Measurements from ENCODE around the gene TTC32. TPM values are rescaled to one million over a fixed set of nuclear protein-coding genes. Genes with fewer than 3 reads are reported as not detected.
A peak's percentile ranks its signal among the peaks of the same experiment; 100 is the strongest.

Gene TTC32
- total RNA-seq (10 to 100 TPM; 14.1 to 15.7 TPM), polyA plus RNA-seq (24.2 TPM)

GRCh38 chr2:19901442-19902215, at the start of gene TTC32:
TTC32 (minus strand) TSS chr2:19901983; CDS start chr2:19901854, 129 bp downstream.
- Mint-ChIP-seq H3K27me3 (peaks cover 7 to 15% of the 10 kb centered on the region in 2 donors), H3K27ac (peak within 1 kb of the TSS; percentile 91 to 100 (median 99)), H3K4me3 (peak within 1 kb of the TSS; percentile 85 to 99 (median 96)), H3K4me1 (peaks cover 31 to 43% (median 40%) of the 10 kb centered on the region in 3 donors), H3K36me3 (peaks cover 3 to 30% (median 4%) of the 10 kb centered on the region in 3 donors), H3K9me3 (no peaks in the 10 kb centered on the region)
- H3K4me1 ChIP-seq (ENCODE audit: insufficient read depth, low read length) = peaks cover 36% of the 10 kb centered on the region
- CTCF ChIA-PET = interaction anchor here (0.9 to 1.0 kb wide), 2 partner anchors 28 to 88 kb away, joined by 3 read pairs; partner anchors contain the start of gene WDR35
- POLR2A ChIA-PET = interaction anchor here (1.0 to 2.4 kb wide), 6 partner anchors 11 to 1342 kb away, joined by 3 to 10 read pairs (median 7); partner anchors contain the start of genes LAPTM4A and RDH14
- peak within 1 kb of the TSS; percentile 97 for H3K4me3 ChIP-seq (ENCODE audit: low read length)
- no peaks in the 10 kb centered on the region for H3K27me3 ChIP-seq (ENCODE audit: insufficient read depth, low read length, poor library complexity, severe bottlenecking)
- peak within 1 kb of the TSS; percentile 94 for H3K27ac ChIP-seq (ENCODE audit: low read depth, low read length)
- H3K9me3 ChIP-seq (ENCODE audit: low read length) = no peaks in the 10 kb centered on the region
- DNase-seq = peak; percentile 90 to 97 (median 95)
- H3K36me3 ChIP-seq (ENCODE audit: insufficient read depth, low read length) = no peaks in the 10 kb centered on the region

GRCh38 chr2:19949071-19949470, 47.3 kb upstream of the TTC32 start:
- Mint-ChIP-seq H3K4me3 (no peak overlapping the region), H3K4me1 (no peaks in the 10 kb centered on the region), H3K36me3 (peaks cover 5 to 45% (median 16%) of the 10 kb centered on the region in 3 donors), H3K27ac (no peak overlapping the region), H3K27me3 (no peaks in the 10 kb centered on the region), H3K9me3 (no peaks in the 10 kb centered on the region)
- Histone ChIP-seq H3K4me3 (ENCODE audit: low read length) (no peak overlapping the region), H3K27me3 (ENCODE audit: insufficient read depth, low read length, poor library complexity, severe bottlenecking) (no peaks in the 10 kb centered on the region), H3K4me1 (ENCODE audit: insufficient read depth, low read length) (no peaks in the 10 kb centered on the region), H3K36me3 (ENCODE audit: insufficient read depth, low read length) (no peaks in the 10 kb centered on the region), H3K9me3 (ENCODE audit: low read length) (no peaks in the 10 kb centered on the region), H3K27ac (ENCODE audit: low read depth, low read length) (no peak overlapping the region)
- no peak for DNase-seq
- ChIA-PET CTCF (no interaction called here), POLR2A (no interaction called here)

DNA sequence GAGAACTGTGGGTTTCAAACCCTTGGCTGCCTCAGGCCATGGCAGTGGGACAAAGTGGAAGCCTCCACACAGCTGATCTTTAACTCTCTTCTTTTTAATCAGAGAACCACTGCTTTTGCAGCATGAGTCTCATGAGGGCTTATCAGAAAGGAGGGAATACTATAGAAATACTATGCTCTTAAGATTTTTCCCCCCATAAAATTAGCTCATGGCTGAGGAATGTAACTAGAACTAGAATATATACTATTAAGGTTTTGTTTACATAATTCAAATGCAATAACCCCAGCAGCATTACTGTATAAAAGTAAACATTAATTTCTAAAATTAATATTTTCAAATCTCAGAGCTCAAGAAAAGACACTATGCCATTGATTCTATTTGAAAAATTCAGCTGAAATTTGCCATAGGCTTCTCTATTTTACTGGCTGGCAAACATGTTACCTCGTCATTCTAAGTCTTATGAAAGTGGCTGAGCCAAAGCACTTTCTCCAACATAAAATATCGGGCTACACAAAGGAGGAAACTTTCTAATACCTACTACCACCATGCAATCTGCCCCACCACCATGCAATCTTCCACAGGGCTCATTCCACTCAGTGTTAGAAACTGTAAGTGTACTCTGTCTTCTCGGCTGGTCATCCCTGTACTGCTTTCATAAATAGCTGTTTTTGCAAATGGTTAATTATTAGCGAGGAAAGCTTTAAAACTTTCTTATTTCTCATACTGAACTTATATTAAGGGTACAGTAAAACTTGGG, 45.6 kb upstream of the TTC32 start:
- ChIA-PET POLR2A (no interaction called here), CTCF (no interaction called here)
- no peak for DNase-seq
- H3K36me3 ChIP-seq (ENCODE audit: insufficient read depth, low read length) = no peaks in the 10 kb centered on the region
- no peak overlapping the region for H3K4me3 ChIP-seq (ENCODE audit: low read length)
- Mint-ChIP-seq H3K9me3 (no peaks in the 10 kb centered on the region), H3K4me1 (no peaks in the 10 kb centered on the region), H3K4me3 (no peak overlapping the region), H3K27me3 (no peaks in the 10 kb centered on the region), H3K36me3 (peaks cover 0 to 40% (median 18%) of the 10 kb centered on the region in 3 donors), H3K27ac (no peak overlapping the region)
- no peaks in the 10 kb centered on the region for H3K4me1 ChIP-seq (ENCODE audit: insufficient read depth, low read length)
- no peaks in the 10 kb centered on the region for H3K9me3 ChIP-seq (ENCODE audit: low read length)
- no peak overlapping the region for H3K27ac ChIP-seq (ENCODE audit: low read depth, low read length)
- H3K27me3 ChIP-seq (ENCODE audit: insufficient read depth, low read length, poor library complexity, severe bottlenecking) = no peaks in the 10 kb centered on the region

- DNase-seq = no peak
- Mint-ChIP-seq H3K36me3 (peaks cover 7 to 35% (median 16%) of the 10 kb centered on the region in 3 donors), H3K4me1 (no peaks in the 10 kb centered on the region), H3K27me3 (no peaks in the 10 kb centered on the region), H3K9me3 (no peaks in the 10 kb centered on the region), H3K27ac (no peak overlapping the region), H3K4me3 (no peak overlapping the region)
- ChIA-PET POLR2A (no interaction called here), CTCF (no interaction called here)
- Histone ChIP-seq H3K36me3 (ENCODE audit: insufficient read depth, low read length) (no peaks in the 10 kb centered on the region), H3K27ac (ENCODE audit: low read depth, low read length) (no peak overlapping the region), H3K4me3 (ENCODE audit: low read length) (no peak overlapping the region), H3K9me3 (ENCODE audit: low read length) (no peaks in the 10 kb centered on the region), H3K27me3 (ENCODE audit: insufficient read depth, low read length, poor library complexity, severe bottlenecking) (no peaks in the 10 kb centered on the region), H3K4me1 (ENCODE audit: insufficient read depth, low read length) (no peaks in the 10 kb centered on the region)
Measured at GRCh38 chr2:19944205-19944845, 42.5 kb upstream of the TTC32 start.

GRCh38 chr2:19943189-19943588, 41.4 kb upstream of the TTC32 start:
- no peak for DNase-seq
- Mint-ChIP-seq H3K36me3 (peaks cover 7 to 37% (median 14%) of the 10 kb centered on the region in 3 donors), H3K9me3 (no peaks in the 10 kb centered on the region), H3K27me3 (no peaks in the 10 kb centered on the region), H3K4me3 (no peak overlapping the region), H3K27ac (no peak overlapping the region), H3K4me1 (no peaks in the 10 kb centered on the region)
- Histone ChIP-seq H3K4me3 (ENCODE audit: low read length) (no peak overlapping the region), H3K27me3 (ENCODE audit: insufficient read depth, low read length, poor library complexity, severe bottlenecking) (no peaks in the 10 kb centered on the region), H3K36me3 (ENCODE audit: insufficient read depth, low read length) (no peaks in the 10 kb centered on the region), H3K27ac (ENCODE audit: low read depth, low read length) (no peak overlapping the region), H3K9me3 (ENCODE audit: low read length) (no peaks in the 10 kb centered on the region), H3K4me1 (ENCODE audit: insufficient read depth, low read length) (no peaks in the 10 kb centered on the region)
- CTCF ChIA-PET = no interaction called here
- POLR2A ChIA-PET = no interaction called here

GRCh38 chr2:19942199-19942598, 40.4 kb upstream of the TTC32 start:
- Histone ChIP-seq H3K36me3 (ENCODE audit: insufficient read depth, low read length) (no peaks in the 10 kb centered on the region), H3K9me3 (ENCODE audit: low read length) (no peaks in the 10 kb centered on the region), H3K27ac (ENCODE audit: low read depth, low read length) (no peak overlapping the region), H3K27me3 (ENCODE audit: insufficient read depth, low read length, poor library complexity, severe bottlenecking) (no peaks in the 10 kb centered on the region), H3K4me1 (ENCODE audit: insufficient read depth, low read length) (no peaks in the 10 kb centered on the region), H3K4me3 (ENCODE audit: low read length) (no peak overlapping the region)
- Mint-ChIP-seq H3K27me3 (no peaks in the 10 kb centered on the region), H3K9me3 (no peaks in the 10 kb centered on the region), H3K27ac (no peak overlapping the region), H3K4me1 (no peaks in the 10 kb centered on the region), H3K4me3 (no peak overlapping the region), H3K36me3 (peaks cover 7 to 42% (median 13%) of the 10 kb centered on the region in 3 donors)
- no peak for DNase-seq
- POLR2A ChIA-PET = no interaction called here
- CTCF ChIA-PET = no interaction called here

GRCh38 chr2:19937004-19937403, 35.2 kb upstream of the TTC32 start:
- H3K27me3 Mint-ChIP-seq = no peaks in the 10 kb centered on the region
- no peaks in the 10 kb centered on the region for H3K27me3 ChIP-seq (ENCODE audit: insufficient read depth, low read length, poor library complexity, severe bottlenecking)
- no peaks in the 10 kb centered on the region for H3K36me3 ChIP-seq (ENCODE audit: insufficient read depth, low read length)
- no peak for DNase-seq
- ChIA-PET CTCF (no interaction called here), POLR2A (no interaction called here)
- no peaks in the 10 kb centered on the region for H3K9me3 ChIP-seq (ENCODE audit: low read length)
- H3K27ac ChIP-seq (ENCODE audit: low read depth, low read length) = no peak overlapping the region
- no peaks in the 10 kb centered on the region for H3K4me1 Mint-ChIP-seq
- peaks cover 10 to 59% (median 16%) of the 10 kb centered on the region in 3 donors for H3K36me3 Mint-ChIP-seq
- H3K4me3 ChIP-seq (ENCODE audit: low read length) = no peak overlapping the region
- H3K4me1 ChIP-seq (ENCODE audit: insufficient read depth, low read length) = no peaks in the 10 kb centered on the region
- H3K4me3 Mint-ChIP-seq = no peak overlapping the region
- no peaks in the 10 kb centered on the region for H3K9me3 Mint-ChIP-seq
- no peak overlapping the region for H3K27ac Mint-ChIP-seq

DNA sequence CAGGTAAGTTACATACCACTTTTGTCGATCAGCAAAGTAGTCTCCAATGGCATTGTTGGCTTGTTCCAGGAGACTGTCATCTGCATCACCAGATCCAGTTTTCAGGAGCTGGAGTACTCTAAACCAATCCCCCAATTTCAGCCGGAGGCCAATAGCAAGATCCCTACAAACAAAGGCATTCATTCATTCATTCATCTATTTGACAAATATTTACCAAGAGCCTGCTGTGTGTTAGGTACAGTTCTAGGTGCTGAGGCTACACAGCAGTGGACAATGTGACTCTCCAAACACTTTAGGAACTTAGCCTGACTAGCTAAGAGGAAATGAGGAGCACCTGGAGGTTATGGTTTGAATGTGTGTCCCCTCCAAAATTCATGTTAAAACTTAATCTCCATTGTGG, 34.4 kb upstream of the TTC32 start:
- no peaks in the 10 kb centered on the region for H3K36me3 ChIP-seq (ENCODE audit: insufficient read depth, low read length)
- no peaks in the 10 kb centered on the region for H3K4me1 ChIP-seq (ENCODE audit: insufficient read depth, low read length)
- no peaks in the 10 kb centered on the region for H3K9me3 ChIP-seq (ENCODE audit: low read length)
- peaks cover 12 to 63% (median 18%) of the 10 kb centered on the region in 3 donors for H3K36me3 Mint-ChIP-seq
- H3K4me1 Mint-ChIP-seq = no peaks in the 10 kb centered on the region
- no peaks in the 10 kb centered on the region for H3K27me3 Mint-ChIP-seq
- no peak for DNase-seq
- H3K27me3 ChIP-seq (ENCODE audit: insufficient read depth, low read length, poor library complexity, severe bottlenecking) = no peaks in the 10 kb centered on the region
- CTCF ChIA-PET = no interaction called here
- no peak overlapping the region for H3K27ac ChIP-seq (ENCODE audit: low read depth, low read length)
- no peak overlapping the region for H3K4me3 Mint-ChIP-seq
- peaks cover 0 to 1% (median 0%) of the 10 kb centered on the region in 5 donors for H3K9me3 Mint-ChIP-seq
- no peak overlapping the region for H3K27ac Mint-ChIP-seq
- H3K4me3 ChIP-seq (ENCODE audit: low read length) = no peak overlapping the region
- POLR2A ChIA-PET = no interaction called here

Measured in CD8-positive, alpha-beta memory T cell (primary cell).